Activated CD8-positive, alpha-beta memory T cell treated with anti-CD3 and anti-CD28 coated beads, Interleukin-2, amount 10 ng/mL, durations not matched to agents 7 days and 5 days (primary cell): ENCODE measurements around the gene ENKUR. TPM values are rescaled to one million over a fixed set of nuclear protein-coding genes. Genes with fewer than 3 reads are reported as not detected.
"Not testable (repeated sequence)": the region's sequence is repeated elsewhere in the genome, so short reads cannot be mapped to it uniquely, and the experiment has no call there.

Experiments
- ATAC-seq: fragments of 150-1000 bp; cut with Tn5 transposase; one replicate; pipeline ENCODE4 v1.10.0; 2021; ENCODE audit warnings: moderate library complexity
- CTCF ChIA-PET: fragments of 350-600 bp; sonication (Branson Sonifier 250); formaldehyde crosslinking; loops from one replicate; lab custom pipeline; 2021; ENCODE audit warnings: antibody characterized with exemption; lab: Charles Lee
- DNase-seq: peaks from one replicate; pipeline ENCODE4 v3.0.0-alpha.2; 2020
- H3K27ac Mint-ChIP-seq: one replicate; pipeline ENCODE4 v1.8.0; 2021; ENCODE audit warnings: mild to moderate bottlenecking, mixed read lengths
- H3K27me3 Mint-ChIP-seq: one replicate; pipeline ENCODE4 v1.8.0; 2021; ENCODE audit warnings: mixed read lengths
- H3K36me3 Mint-ChIP-seq: one replicate; pipeline ENCODE4 v1.8.0; 2021; ENCODE audit warnings: mild to moderate bottlenecking, mixed read lengths
- H3K4me1 Mint-ChIP-seq: one replicate; pipeline ENCODE4 v1.8.0; 2021; ENCODE audit warnings: mixed read lengths
- H3K4me3 Mint-ChIP-seq: one replicate; pipeline ENCODE4 v1.8.0; 2021; ENCODE audit warnings: mild to moderate bottlenecking, moderate library complexity, mixed read lengths
- H3K9me3 Mint-ChIP-seq: one replicate; pipeline ENCODE4 v1.8.0; 2022; ENCODE audit warnings: low read depth, mixed read lengths
- total RNA-seq, 2 experiments: library from RNA; stranded (reverse); gene quantifications; one replicate each; pipeline ENCODE4 v1.2.3, GENCODE V29; 2021

Gene ENKUR
- total RNA-seq, 2 experiments from 2014 or later = not detected

DNA sequence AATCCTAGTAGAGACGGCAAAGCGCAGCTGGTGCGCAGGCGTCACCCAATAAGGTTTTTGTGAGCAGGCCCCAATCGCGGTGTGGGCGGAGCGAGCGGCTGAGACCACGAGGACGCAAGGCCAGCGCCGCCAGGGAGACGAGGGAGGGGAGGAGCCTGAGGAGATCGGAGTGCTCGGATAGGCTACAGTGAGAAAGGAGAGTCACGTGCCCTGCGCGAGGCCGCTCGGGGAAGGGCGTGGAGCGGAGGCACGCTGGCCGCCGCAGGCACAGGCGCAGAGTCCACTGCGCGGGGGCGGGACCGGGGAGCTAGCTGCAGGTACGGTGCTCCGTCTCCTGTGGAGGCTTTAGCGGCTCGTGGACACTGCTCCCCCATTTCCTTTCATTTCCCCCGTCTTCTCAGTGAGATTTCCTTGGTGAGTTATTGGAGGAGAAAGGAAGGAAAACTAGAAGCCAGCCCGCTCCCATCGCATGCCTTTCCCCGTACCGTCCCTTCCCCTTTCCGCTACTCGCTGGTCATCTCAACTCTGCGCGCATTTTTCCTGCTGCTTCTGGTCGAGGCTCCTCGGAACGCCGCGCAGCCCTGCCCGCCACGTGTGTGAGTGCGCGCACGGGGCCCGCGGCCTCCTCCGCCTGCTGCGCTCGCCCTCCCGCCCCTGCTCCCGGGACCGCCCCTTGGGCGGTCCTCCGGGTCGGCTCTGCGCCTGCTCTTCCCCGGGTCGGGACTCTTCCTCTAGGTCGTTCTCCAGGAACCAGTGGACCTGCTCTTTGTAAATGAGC is 607 bp upstream of the ENKUR start, which contains the start of gene THNSL1:
Gene THNSL1, plus strand, starts transcription at position 237 of the 778 bp plus-strand sequence. CDS start 6,612 bp downstream, outside the sequence.
- peak; percentile 98 for ATAC-seq
- Mint-ChIP-seq H3K4me1 (peaks cover 17% of the 10 kb centered on the region), H3K4me3 (peak within 1 kb of the TSS; percentile 79), H3K9me3 (peaks cover 2% of the 10 kb centered on the region), H3K27me3 (no peaks in the 10 kb centered on the region), H3K27ac (peak within 1 kb of the TSS; percentile 95), H3K36me3 (no peaks in the 10 kb centered on the region)
- CTCF ChIA-PET = interaction anchor here (1.7 kb wide), 1 partner anchor 293 kb away, joined by 4 read pairs; the partner anchor contains the start of gene ARHGAP21
- DNase-seq = peak; percentile 99

DNA sequence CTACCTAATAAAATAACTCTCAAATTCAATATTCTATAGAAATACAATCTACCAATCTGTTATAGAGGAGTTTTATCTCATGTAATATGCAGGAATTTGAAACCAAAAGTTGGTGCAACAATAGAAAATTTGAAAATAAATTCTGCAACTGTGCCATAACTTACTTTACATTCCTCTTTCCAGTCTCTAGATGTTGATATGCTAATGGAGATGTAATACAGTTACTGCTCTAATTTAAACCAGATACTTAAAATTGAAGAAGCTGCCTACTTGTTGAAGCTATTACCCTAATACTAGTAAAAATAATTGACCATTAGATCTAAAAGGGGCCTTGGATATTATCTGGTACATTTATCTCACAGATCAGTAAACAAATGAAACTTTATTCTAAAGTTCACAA is 1.4 kb downstream of the ENKUR start:
- H3K4me1 Mint-ChIP-seq = peaks cover 17% of the 10 kb centered on the region
- no peaks in the 10 kb centered on the region for H3K27me3 Mint-ChIP-seq
- ATAC-seq (no peak), DNase-seq (no peak)
- CTCF ChIA-PET = no interaction called here
- peaks cover 2% of the 10 kb centered on the region for H3K9me3 Mint-ChIP-seq
- no peak overlapping the region for H3K27ac Mint-ChIP-seq
- no peak overlapping the region for H3K4me3 Mint-ChIP-seq
- no peaks in the 10 kb centered on the region for H3K36me3 Mint-ChIP-seq

DNA sequence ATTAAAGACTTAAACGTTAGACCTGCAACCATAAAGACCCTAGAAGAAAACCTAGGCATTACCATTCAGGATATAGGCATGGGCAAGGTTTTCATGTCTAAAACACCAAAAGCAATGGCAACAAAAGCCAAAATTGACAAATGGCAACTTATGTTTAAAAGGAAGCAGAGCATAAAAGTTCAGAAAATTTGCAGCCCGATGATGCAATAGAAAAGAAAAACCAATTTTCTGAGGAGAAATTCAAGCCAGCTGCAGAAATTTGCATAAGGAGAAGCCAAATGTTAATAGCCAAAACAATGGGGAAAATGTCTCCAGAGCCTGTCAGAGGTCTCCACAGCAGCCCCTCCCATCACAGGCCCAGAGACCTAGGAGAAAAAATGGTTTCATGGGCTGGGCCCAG is 4.4 kb downstream of the ENKUR start:
- DNase-seq, H3K27me3 Mint-ChIP-seq, H3K9me3 Mint-ChIP-seq, ATAC-seq, H3K36me3 Mint-ChIP-seq, CTCF ChIA-PET, H3K4me3 Mint-ChIP-seq, H3K27ac Mint-ChIP-seq, H3K4me1 Mint-ChIP-seq: not testable (repeated sequence)

DNA sequence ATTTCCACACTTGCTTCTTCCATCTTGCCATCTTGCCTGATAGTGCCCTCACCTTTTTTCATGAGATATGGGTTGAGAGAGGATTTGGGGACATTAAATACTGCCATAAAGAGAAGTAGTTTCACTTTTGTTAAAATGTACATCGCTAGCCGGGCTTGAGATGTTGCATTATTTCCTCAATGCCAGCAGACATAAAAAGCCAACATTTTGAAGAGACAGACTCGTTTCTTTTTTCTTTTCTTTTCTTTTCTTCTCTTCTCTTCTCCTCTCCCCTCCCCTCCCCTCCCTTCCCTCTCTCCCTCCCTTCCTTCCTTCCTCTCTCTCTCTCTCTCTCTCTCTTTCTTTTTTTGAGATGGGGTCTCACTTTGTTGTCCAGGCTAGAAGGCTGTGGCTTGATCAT is 17.9 kb downstream of the ENKUR start:
- Mint-ChIP-seq H3K27ac (no peak overlapping the region), H3K27me3 (peaks cover 7% of the 10 kb centered on the region), H3K36me3 (peaks cover 6% of the 10 kb centered on the region), H3K4me3 (no peak overlapping the region), H3K4me1 (no peaks in the 10 kb centered on the region), H3K9me3 (peaks cover 8% of the 10 kb centered on the region)
- CTCF ChIA-PET = no interaction called here
- no peak for DNase-seq
- ATAC-seq = no peak

DNA sequence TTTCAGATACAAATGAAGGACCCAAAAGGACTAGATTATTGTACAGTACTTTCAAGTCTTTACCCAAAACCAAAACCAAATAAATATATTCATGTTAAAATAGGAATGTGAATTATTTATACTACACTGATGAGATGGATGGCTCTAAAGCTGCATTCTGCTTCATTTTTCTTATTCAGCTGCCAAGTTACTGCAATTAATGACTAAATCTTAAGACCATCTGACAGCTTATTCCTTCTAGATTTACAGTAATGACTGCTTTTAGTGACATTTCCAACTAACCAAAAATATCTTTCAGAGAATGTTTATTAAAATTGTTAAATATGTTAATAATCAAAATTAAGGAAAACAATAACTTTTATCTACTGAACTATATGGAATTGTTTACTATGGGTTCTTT is 20.9 kb downstream of the ENKUR start:
- CTCF ChIA-PET = no interaction called here
- H3K4me3 Mint-ChIP-seq = no peak overlapping the region

DNA sequence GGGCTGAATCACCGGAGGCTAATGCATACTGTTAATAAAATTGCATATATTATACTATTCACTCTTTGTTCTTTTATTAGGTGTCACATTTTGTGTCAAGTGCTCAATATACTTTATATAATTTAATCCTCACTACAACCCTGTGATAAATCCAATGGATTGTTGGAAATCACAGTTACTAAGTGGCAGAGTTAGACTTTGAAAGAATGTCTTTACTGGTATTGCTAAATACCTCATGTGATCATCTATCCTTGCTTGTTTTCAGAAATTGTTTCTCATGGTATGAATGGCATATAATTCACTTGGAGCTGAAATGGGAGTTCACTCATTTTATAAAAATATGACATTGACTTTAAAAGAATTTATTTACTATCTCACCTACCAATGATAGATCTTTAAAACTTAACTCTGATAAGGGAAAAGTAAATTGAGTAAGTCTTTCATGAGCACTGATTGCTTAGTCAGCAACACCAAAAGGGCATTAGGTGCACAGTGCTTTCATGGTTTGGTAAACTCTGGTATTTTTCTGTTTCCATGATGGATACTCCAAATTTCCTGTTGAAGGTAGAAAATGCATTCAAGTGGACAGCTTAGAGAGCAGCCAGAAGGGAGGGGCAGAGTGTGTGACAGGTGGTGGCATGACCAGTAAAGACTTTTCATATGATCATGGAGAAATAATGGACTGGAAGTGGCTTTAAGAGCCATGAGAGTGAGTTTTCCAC is 22.6 kb downstream of the ENKUR start:
- Mint-ChIP-seq H3K36me3 (no peaks in the 10 kb centered on the region), H3K9me3 (no peaks in the 10 kb centered on the region), H3K4me3 (no peak overlapping the region), H3K4me1 (no peaks in the 10 kb centered on the region), H3K27me3 (no peaks in the 10 kb centered on the region), H3K27ac (no peak overlapping the region)
- no peak for DNase-seq
- ATAC-seq = no peak
- CTCF ChIA-PET = no interaction called here

More for the DNA sequence above, 20.9 kb downstream of the ENKUR start:
- Mint-ChIP-seq H3K36me3 (no peaks in the 10 kb centered on the region), H3K9me3 (peaks cover 1% of the 10 kb centered on the region), H3K4me1 (no peaks in the 10 kb centered on the region), H3K27me3 (no peaks in the 10 kb centered on the region), H3K27ac (no peak overlapping the region)
- DNase-seq (no peak), ATAC-seq (no peak)

DNA sequence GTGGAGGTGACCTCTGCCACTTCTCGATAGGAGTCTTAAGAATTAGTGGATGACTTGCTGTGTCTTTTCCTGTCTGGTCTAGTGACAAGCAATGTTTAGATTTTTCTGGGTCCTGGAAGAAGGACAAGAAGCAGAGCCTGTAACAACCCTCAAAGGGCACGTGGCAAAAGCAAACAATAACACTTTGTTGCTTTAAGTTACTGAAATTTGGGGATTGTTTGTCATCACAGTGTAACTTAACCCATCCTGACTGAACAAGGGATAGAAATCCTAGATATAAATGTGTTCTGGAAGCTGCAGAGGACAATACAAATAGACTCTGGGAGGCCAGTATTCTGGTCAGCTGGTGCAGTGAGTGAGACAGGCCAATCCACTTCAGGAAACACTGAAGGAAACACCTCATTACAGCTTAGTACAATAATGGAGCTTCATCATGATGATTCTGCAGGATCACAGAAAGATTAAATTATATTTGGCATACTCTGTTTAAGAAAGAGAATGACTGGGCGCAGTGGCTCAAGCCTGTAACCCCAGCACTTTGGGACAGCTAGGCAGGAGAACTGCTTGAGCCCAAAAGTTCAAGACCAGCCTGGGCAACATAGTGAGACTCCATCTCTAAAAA is 23.3 kb downstream of the ENKUR start:
- no peaks in the 10 kb centered on the region for H3K36me3 Mint-ChIP-seq
- H3K9me3 Mint-ChIP-seq = no peaks in the 10 kb centered on the region
- no peaks in the 10 kb centered on the region for H3K4me1 Mint-ChIP-seq
- ATAC-seq (no peak), DNase-seq (no peak)
- H3K27me3 Mint-ChIP-seq = no peaks in the 10 kb centered on the region
- CTCF ChIA-PET = no interaction called here
- no peak overlapping the region for H3K4me3 Mint-ChIP-seq
- no peak overlapping the region for H3K27ac Mint-ChIP-seq

DNA sequence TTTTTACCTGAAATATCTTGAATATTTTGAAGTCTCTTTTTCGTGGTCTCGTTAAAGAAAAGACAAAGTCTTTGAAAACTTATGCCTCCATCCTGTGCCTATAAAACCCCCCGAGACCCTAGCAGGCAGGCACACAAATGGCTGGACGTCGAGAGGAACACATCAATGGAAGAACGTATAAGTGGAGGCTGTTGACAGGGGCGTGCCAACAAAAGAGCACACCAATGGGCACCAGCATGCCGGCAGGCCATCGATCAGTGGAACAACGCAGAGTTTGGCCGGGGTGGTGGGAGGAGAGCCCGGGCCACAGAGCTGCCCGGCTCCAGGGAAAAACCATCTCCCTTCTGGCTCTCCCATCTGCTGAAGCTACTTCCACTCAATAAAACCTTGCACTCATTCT is 24.7 kb downstream of the ENKUR start:
- no peaks in the 10 kb centered on the region for H3K36me3 Mint-ChIP-seq
- CTCF ChIA-PET = no interaction called here
- H3K9me3 Mint-ChIP-seq = no peaks in the 10 kb centered on the region
- H3K27me3 Mint-ChIP-seq = no peaks in the 10 kb centered on the region
- H3K4me1 Mint-ChIP-seq = no peaks in the 10 kb centered on the region
- no peak for DNase-seq
- no peak overlapping the region for H3K4me3 Mint-ChIP-seq
- no peak overlapping the region for H3K27ac Mint-ChIP-seq
- no peak for ATAC-seq

DNA sequence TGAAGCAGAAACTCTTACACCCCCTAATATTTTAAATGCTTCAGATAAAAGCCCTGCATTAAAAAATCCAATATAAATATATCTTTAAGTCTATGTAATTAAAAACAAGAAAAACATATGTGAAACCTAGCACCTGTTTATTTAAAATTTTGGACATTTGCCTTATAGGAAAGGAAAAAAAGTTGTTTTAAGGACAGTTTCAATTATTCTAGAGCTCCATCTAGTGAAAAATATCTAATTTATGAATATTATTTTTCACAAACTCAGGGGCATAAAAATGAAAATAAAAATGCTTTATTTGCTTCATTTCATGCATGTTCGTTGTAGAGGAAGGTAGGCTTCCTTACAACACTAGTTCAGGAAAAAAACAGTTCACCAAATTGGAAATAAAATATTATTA is 26.1 kb downstream of the ENKUR start:
- Mint-ChIP-seq H3K36me3 (no peaks in the 10 kb centered on the region), H3K4me1 (no peaks in the 10 kb centered on the region), H3K9me3 (no peaks in the 10 kb centered on the region), H3K27me3 (no peaks in the 10 kb centered on the region), H3K4me3 (no peak overlapping the region), H3K27ac (no peak overlapping the region)
- DNase-seq (no peak), ATAC-seq (no peak)
- CTCF ChIA-PET = interaction anchor here (1.0 to 1.4 kb wide), 2 partner anchors 91 to 348 kb away, joined by 3 to 4 read pairs; no protein-coding TSS in a partner anchor

DNA sequence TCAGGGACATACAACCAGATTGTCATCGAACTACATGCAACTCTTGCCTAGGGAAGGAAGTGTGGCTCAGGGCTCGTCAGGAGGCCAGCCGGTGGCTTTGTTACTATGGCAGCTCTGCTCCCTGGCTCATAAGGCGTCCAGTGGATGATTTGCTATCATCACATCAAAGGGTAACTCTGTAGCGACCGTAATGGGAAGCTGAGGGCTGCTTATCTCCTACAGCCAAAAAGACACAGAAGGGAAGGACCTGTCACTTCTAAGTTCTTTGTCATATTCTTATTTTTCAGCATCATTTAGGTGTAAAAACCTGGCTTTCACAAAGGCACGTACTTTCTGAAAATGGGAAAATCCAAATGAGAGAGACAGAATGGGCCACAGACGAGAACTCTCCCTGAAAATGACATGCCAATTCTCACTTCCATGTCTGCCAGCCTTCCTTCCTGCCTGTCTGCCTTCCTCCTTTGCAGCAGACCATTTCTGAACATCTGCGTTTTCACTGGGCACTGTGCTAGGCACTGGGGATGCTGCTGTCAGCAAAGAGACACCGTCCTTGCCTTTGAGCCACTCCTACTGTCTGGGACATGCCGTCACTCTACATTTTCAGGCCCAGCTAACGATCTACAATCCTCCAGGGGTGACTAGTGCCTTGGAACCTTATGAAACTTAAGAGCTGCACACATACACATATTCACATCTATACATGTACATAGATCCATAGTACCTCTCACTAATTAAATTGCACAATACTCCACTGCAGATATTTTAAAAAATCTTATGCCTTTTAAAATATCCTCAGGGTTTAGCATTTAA is 26.9 kb downstream of the ENKUR start:
- Mint-ChIP-seq H3K4me3 (no peak overlapping the region), H3K27me3 (no peaks in the 10 kb centered on the region), H3K36me3 (no peaks in the 10 kb centered on the region), H3K4me1 (no peaks in the 10 kb centered on the region), H3K27ac (no peak overlapping the region), H3K9me3 (no peaks in the 10 kb centered on the region)
- CTCF ChIA-PET = no interaction called here
- no peak for DNase-seq
- no peak for ATAC-seq

DNA sequence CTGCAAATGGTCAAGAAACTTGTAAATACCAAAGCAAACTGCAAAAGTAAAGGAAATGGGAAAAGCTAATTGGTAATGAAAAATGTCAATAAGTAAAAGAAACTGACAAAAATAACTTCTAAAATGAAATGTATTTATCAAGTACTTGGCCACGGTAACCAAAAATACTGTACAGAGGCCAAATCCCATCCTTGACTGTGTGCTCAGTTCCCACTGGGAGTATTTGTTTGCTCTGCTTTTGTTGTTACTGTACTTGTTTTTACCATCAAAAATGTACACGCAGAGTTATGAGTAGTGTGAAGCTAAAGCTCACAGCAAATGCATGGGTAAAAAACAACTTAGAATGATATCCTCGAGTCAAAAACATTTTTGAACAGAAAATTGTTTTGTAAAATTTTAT is 31.1 kb downstream of the ENKUR start:
- Mint-ChIP-seq H3K4me3 (no peak overlapping the region), H3K27me3 (no peaks in the 10 kb centered on the region), H3K27ac (no peak overlapping the region), H3K9me3 (no peaks in the 10 kb centered on the region), H3K4me1 (peaks cover 6% of the 10 kb centered on the region), H3K36me3 (no peaks in the 10 kb centered on the region)
- DNase-seq = no peak
- no peak for ATAC-seq
- CTCF ChIA-PET = no interaction called here

DNA sequence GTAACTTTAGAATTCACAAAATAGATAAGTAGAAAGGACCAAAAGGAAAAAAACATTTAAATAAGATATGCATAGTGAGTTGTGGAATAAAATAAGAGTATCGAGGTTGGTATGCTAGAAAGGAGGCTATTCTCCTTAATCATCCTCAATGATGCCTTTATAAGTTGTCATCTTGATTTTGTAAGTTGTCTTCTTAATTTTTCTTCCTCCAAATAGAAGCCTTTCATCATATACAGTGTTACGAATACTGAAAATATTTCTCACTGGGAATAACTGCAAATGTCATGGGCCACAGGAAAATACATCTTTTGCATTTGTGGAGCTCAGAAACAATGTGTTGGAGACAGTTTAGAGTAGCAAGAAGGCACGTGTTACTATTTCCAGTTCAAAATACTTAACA is 32.0 kb downstream of the ENKUR start:
- peaks cover 6% of the 10 kb centered on the region for H3K4me1 Mint-ChIP-seq
- ATAC-seq (no peak), DNase-seq (no peak)
- no peak overlapping the region for H3K4me3 Mint-ChIP-seq
- no peaks in the 10 kb centered on the region for H3K9me3 Mint-ChIP-seq
- no peaks in the 10 kb centered on the region for H3K27me3 Mint-ChIP-seq
- no peak overlapping the region for H3K27ac Mint-ChIP-seq
- no peaks in the 10 kb centered on the region for H3K36me3 Mint-ChIP-seq
- CTCF ChIA-PET = no interaction called here

DNA sequence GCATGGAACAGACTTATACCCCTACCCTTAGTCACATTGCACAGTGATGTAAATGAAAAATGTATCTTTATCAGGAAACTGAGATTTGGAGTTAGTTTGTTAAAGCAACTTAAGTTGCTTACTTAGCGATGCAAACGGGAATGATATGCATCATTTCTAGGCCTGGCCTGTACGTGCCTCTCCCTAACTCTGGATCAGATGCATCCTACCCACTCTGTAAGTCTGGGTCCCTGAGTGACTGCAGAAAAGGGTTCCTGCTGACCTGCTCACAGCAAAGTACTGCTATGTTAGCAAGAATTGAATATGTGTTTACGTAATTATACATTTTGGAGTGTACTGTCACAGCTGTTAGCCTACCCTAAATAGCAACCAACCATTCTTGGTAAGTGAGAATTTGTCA is 32.8 kb downstream of the ENKUR start:
- ATAC-seq (no peak), DNase-seq (no peak)
- Mint-ChIP-seq H3K27me3 (peaks cover 2% of the 10 kb centered on the region), H3K4me1 (peaks cover 6% of the 10 kb centered on the region), H3K9me3 (no peaks in the 10 kb centered on the region), H3K27ac (no peak overlapping the region), H3K36me3 (no peaks in the 10 kb centered on the region), H3K4me3 (no peak overlapping the region)
- CTCF ChIA-PET = no interaction called here
